ENCODE data around the gene MSRB3.

DNA sequence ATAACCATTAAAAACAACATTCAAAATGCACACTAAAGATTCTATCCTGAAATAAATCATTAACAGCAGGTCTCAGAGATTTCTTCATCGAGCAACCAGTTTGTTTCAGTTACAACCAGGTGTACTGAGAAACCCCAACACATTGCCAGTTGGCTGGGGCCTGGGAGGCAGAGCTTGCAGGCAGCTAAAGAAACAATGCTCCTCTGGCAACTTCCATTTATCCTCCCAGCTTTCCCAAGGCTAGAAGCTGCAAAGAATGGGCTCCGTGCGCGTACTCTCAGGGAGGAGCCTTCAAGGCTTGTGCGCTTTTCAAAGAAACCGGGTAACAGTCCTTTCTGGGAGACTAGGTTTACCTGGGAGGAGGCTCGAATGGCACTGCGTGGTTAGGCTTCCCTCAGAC is 181.6 kb downstream of the MSRB3 start:
- TF ChIP-seq, protein P1, sequence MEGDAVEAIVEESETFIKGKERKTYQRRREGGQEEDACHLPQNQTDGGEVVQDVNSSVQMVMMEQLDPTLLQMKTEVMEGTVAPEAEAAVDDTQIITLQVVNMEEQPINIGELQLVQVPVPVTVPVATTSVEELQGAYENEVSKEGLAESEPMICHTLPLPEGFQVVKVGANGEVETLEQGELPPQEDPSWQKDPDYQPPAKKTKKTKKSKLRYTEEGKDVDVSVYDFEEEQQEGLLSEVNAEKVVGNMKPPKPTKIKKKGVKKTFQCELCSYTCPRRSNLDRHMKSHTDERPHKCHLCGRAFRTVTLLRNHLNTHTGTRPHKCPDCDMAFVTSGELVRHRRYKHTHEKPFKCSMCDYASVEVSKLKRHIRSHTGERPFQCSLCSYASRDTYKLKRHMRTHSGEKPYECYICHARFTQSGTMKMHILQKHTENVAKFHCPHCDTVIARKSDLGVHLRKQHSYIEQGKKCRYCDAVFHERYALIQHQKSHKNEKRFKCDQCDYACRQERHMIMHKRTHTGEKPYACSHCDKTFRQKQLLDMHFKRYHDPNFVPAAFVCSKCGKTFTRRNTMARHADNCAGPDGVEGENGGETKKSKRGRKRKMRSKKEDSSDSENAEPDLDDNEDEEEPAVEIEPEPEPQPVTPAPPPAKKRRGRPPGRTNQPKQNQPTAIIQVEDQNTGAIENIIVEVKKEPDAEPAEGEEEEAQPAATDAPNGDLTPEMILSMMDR (IDR thresholded peaks at IDR 0.05): no peak
- no peak for TF ChIP-seq POLR2A (IDR thresholded peaks at IDR 0.05)

Measured in thyroid gland (tissue), 4 donors.